Hepatocyte (in vitro differentiated cells): ENCODE results near the gene KRT76. TPM values are rescaled to one million over a fixed set of nuclear protein-coding genes. Genes with fewer than 3 reads are reported as not detected.

Source experiments
- DNase-seq: peaks from one replicate; pipeline ENCODE4 v3.0.0-alpha.2; 2016; ENCODE audit warnings: low spot score
- H2AFZ ChIP-seq: fragments of 200-600 bp; sonication (generic); 2 replicates; pipeline ENCODE4 v1.6.0; 2016; ENCODE audit warnings: antibody characterized with exemption, mild to moderate bottlenecking
- H3K27ac ChIP-seq: fragments of 200-600 bp; sonication (generic); 2 replicates; pipeline ENCODE4 v1.5.1; 2016; ENCODE audit warnings: mild to moderate bottlenecking
- H3K27me3 ChIP-seq: fragments of 200-600 bp; sonication (generic); 2 replicates; pipeline ENCODE4 v1.6.1; 2016
- H3K36me3 ChIP-seq: fragments of 200-600 bp; sonication (generic); replicated peaks from 2 replicates; pipeline ENCODE4 v1.5.1; 2016; ENCODE audit warnings: low read depth; ENCODE audit not compliant: insufficient read depth
- H3K4me1 ChIP-seq: fragments of 200-600 bp; sonication (generic); 2 replicates; pipeline ENCODE4 v1.5.1; 2016; ENCODE audit warnings: mild to moderate bottlenecking, moderate library complexity; ENCODE audit not compliant: insufficient read depth
- H3K4me2 ChIP-seq: fragments of 200-600 bp; sonication (generic); 2 replicates; pipeline ENCODE4 v1.6.0; 2016
- H3K4me3 ChIP-seq: fragments of 200-600 bp; sonication (generic); 2 replicates; pipeline ENCODE4 v1.5.1; 2016; ENCODE audit warnings: mild to moderate bottlenecking
- H3K79me2 ChIP-seq: fragments of 200-600 bp; sonication (generic); 2 replicates; pipeline ENCODE4 v1.6.0; 2017; ENCODE audit warnings: mild to moderate bottlenecking
- H3K9me2 ChIP-seq: fragments of 200-600 bp; sonication (generic); replicated peaks from 2 replicates; pipeline ENCODE4 v1.6.0; 2017; ENCODE audit warnings: mild to moderate bottlenecking; ENCODE audit not compliant: insufficient read depth
- H3K9me3 ChIP-seq: fragments of 200-600 bp; sonication (generic); 2 replicates; pipeline ENCODE4 v1.5.1; 2016; ENCODE audit warnings: low read depth, mild to moderate bottlenecking
- H4K20me1 ChIP-seq: fragments of 200-600 bp; sonication (generic); 2 replicates; pipeline ENCODE4 v1.6.0; 2016; ENCODE audit warnings: mild to moderate bottlenecking; ENCODE audit not compliant: insufficient read depth, poor library complexity, severe bottlenecking
- EZH2 ChIP-seq: fragments of 200-600 bp; sonication (generic); IDR thresholded peaks from 2 replicates; pipeline ENCODE4 v1.6.1; 2016; ENCODE audit warnings: antibody characterized with exemption, mild to moderate bottlenecking, borderline replicate concordance
- EZH2phosphoT487 ChIP-seq: fragments of 200-600 bp; sonication (generic); IDR thresholded peaks from one replicate; pipeline ENCODE4 v1.6.1; 2018; ENCODE audit warnings: antibody characterized with exemption, mild to moderate bottlenecking, low read depth, moderate library complexity; ENCODE audit not compliant: unreplicated experiment, severe bottlenecking
- WGBS: methylation state at CpG from one replicate; pipeline ENCODE4 v1.1.6; 2016; ENCODE audit warnings: low lambda C conversion rate; ENCODE audit errors: missing lambda C conversion rate; 5-methylcytosine and 5-hydroxymethylcytosine counted together
- polyA plus RNA-seq: library from polyadenylated mRNA; unstranded; fragments of >200 nt; fragmentation: Nextera tagmentation; extraction: Ambion mirVana; gene quantifications from 2 replicates; pipeline ENCODE4 v1.2.1, GENCODE V29; 2016
- total RNA-seq: library from RNA; depleted of rRNA; stranded (reverse); fragments of >200 nt; gene quantifications from 2 replicates; pipeline ENCODE4 v1.2.3, GENCODE V29; 2014
- TF ChIP-seq, protein P1 (sequence below): fragments of 200-600 bp; sonication (generic); IDR thresholded peaks from 2 replicates; pipeline ENCODE4 v1.5.1; 2016; ENCODE audit warnings: antibody characterized with exemption, mild to moderate bottlenecking; ENCODE audit not compliant: poor library complexity

KRT76 gene
- total and polyA plus RNA-seq, 2 experiments from 2014 or later, result not detected

DNA sequence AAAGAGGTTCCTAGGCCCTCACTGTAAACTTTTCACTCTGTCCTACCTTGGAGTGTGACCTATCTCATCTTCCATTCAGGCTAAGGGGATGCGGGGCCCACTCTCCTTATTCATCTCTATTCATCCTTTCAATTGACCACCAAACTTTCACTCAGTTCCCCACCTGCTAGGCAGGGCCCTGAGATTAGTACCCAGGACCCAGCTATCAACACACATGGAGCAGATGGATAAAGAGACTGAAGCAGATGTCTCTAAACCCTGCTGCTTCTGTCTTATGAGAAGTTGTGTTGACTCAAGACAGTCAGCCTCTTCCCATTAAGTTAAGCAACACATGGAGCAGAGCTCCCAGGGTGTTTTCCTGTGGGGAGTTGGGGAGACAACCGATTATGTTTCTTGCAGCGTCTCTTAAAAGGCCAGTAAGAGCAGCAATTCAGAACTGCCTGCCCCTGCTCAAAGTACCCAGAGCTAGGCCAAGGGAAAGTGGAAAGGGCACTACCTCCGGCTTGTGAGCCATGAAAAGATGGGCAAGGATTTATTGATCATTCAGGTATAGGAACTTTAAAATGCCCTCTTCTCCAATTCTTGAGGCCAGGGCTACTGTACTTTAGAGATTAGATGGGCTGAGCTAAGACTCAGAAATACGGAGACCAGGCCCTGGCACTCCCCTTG lies 10.7 kb downstream of the KRT76 start:
- no peak overlapping the region for H3K27ac ChIP-seq
- H3K4me2 ChIP-seq, result no peak overlapping the region
- TF ChIP-seq EZH2phosphoT487 (no peak), EZH2 (no peak)
- TF ChIP-seq, protein P1, sequence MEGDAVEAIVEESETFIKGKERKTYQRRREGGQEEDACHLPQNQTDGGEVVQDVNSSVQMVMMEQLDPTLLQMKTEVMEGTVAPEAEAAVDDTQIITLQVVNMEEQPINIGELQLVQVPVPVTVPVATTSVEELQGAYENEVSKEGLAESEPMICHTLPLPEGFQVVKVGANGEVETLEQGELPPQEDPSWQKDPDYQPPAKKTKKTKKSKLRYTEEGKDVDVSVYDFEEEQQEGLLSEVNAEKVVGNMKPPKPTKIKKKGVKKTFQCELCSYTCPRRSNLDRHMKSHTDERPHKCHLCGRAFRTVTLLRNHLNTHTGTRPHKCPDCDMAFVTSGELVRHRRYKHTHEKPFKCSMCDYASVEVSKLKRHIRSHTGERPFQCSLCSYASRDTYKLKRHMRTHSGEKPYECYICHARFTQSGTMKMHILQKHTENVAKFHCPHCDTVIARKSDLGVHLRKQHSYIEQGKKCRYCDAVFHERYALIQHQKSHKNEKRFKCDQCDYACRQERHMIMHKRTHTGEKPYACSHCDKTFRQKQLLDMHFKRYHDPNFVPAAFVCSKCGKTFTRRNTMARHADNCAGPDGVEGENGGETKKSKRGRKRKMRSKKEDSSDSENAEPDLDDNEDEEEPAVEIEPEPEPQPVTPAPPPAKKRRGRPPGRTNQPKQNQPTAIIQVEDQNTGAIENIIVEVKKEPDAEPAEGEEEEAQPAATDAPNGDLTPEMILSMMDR, result no peak
- peaks cover 10% of the 10 kb centered on the region for H3K27me3 ChIP-seq
- no peaks in the 10 kb centered on the region for H3K9me3 ChIP-seq
- H2AFZ ChIP-seq, result no peak overlapping the region
- WGBS, result 90% methylated on average over 5 of the region's 5 CpGs
- H3K79me2 ChIP-seq, result no peaks in the 10 kb centered on the region
- H3K9me2 ChIP-seq, result no peaks in the 10 kb centered on the region
- no peaks in the 10 kb centered on the region for H3K36me3 ChIP-seq
- H3K4me1 ChIP-seq, result no peaks in the 10 kb centered on the region
- DNase-seq, result no peak
- no peak overlapping the region for H3K4me3 ChIP-seq
- H4K20me1 ChIP-seq, result no peaks in the 10 kb centered on the region

DNA sequence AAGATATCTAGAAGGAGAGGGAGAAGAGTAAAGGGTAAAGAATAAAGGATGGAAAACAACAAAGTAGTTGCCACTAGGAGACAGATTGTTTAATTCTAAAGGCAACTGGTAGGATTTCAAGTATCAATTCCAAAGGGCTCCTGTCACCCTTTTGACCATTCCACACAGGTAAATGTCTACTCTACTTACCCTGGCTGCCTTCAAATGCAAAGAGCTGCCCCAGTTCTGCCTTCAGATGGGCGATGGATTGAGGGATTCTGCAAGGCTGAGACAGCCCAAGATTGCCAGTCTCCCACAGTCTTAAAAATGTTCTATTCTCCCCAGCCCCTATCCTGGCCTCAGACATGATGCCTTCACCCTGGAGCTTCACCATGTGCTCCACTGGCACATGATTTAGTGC lies 11.4 kb downstream of the KRT76 start:
- Histone ChIP-seq H3K79me2 (no peaks in the 10 kb centered on the region), H3K27me3 (peaks cover 10% of the 10 kb centered on the region), H3K4me2 (no peak overlapping the region), H2AFZ (no peak overlapping the region), H4K20me1 (no peaks in the 10 kb centered on the region), H3K9me3 (no peaks in the 10 kb centered on the region), H3K36me3 (no peaks in the 10 kb centered on the region), H3K9me2 (no peaks in the 10 kb centered on the region), H3K27ac (no peak overlapping the region), H3K4me3 (no peak overlapping the region), H3K4me1 (no peaks in the 10 kb centered on the region)
- DNase-seq, result no peak
- 22% methylated on average over 1 of the region's 1 CpG for WGBS
- TF ChIP-seq EZH2, result no peak
- no peak for TF ChIP-seq EZH2phosphoT487
- TF ChIP-seq, protein P1, result no peak

DNA sequence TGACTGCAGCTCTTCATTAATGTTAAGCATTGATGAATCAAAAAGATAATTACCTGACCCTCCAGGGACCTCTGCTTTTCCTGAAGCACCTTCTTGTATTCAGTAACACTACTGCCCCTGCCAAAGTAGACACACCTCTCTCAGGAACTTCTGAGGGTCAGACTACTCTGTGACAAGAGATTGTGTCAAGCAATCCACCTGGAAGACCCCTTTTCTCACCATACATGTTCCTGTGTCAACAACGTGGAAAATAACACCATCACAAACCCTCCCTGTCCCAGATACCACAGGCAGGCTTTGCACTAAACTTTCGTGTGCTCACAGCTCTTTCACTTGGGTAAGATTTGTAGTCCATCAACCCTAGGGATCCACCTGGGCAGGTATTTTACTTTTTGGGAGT lies 13.2 kb downstream of the KRT76 start:
- H3K27me3 ChIP-seq, result peaks cover 10% of the 10 kb centered on the region
- H2AFZ ChIP-seq, result no peak overlapping the region
- DNase-seq, result no peak
- no peaks in the 10 kb centered on the region for H3K36me3 ChIP-seq
- no peak overlapping the region for H3K4me2 ChIP-seq
- H3K79me2 ChIP-seq, result no peaks in the 10 kb centered on the region
- TF ChIP-seq EZH2phosphoT487, result no peak
- TF ChIP-seq, protein P1, result no peak
- TF ChIP-seq EZH2, result no peak
- no peak overlapping the region for H3K4me3 ChIP-seq
- no peak overlapping the region for H3K27ac ChIP-seq
- 57% methylated on average over 2 of the region's 2 CpGs for WGBS
- H3K4me1 ChIP-seq, result no peaks in the 10 kb centered on the region
- no peaks in the 10 kb centered on the region for H3K9me3 ChIP-seq
- H4K20me1 ChIP-seq, result no peaks in the 10 kb centered on the region
- H3K9me2 ChIP-seq, result no peaks in the 10 kb centered on the region
